ENCODE measurements around the gene E2F8.

The E2F8 gene

DNA sequence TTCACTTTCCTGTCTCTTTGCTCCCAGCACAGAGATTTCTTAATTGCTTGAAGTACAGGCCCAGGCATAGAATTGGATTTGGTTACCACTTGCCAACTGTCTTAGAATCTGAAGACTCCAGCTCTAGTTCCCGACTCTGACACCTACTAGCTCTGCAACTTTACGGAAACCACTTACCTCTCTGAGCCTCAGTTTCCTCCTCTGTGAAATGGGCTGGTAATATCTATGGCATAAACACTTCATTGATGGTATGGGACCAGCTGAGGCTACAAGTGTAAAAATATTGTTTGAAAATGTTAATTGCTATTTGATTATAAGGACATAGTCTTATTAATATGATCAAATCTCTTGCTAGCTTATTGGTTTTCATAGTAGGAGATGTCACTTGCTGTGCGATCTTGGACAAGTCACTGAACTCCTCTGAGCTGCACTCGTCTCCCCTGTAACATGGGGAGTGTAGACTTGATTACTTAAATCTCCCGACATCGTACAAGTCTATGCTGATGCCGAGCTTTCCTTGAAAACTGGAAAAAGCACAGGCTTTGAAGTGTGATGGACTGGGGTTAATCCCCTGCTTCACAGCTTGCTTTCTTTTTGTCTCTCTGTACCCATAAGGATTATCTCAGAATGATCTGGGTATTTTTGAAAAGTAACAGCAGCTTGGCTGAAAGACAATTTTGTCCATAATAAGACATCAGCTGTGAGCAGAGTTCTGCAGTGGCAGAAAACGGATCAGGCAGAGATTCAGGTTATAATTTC is 11.8 kb upstream of the E2F8 start:
- DNase-seq (ENCODE audit: low read depth in 2 of 3, low spot score in 1 of 3) = no peak

DNA sequence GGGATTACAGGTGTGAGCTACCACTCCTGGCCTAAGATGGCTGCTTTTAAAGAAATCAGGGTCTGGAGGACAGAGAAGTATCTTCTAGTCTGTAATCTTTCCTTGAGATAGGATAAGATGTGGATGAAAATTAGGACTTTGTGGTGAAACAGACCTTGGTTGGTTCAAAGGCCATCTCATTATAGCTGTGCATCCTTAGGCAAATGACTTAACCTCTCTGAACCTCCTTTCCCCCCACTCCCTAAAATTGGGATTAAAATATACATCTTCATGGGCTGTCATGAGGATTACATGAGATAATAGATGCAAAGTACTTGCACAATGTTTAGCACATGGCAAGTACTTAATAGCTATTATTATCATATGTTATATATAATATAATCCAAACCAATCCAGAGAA is 10.8 kb upstream of the E2F8 start:
- no peak for DNase-seq (ENCODE audit: low read depth in 2 of 3, low spot score in 1 of 3)

DNA sequence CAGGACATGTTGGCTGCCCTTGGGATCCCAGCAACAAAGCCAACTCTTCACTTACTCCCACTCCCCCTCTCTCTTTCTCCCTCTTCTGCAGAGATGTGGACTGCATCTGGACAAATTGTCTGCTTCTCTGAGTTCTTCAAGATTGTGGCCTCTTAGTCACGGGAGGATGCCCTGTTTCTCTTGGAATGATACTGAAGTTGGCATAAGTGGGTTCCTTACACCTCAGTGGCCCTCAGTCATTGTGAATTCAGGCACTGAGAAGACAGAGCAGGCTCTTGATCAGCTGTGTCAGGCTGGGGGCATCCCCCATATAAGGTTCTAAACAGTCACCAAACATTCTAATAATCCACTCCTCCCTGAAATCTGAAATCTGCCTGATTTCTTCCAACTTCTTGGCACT is 6.1 kb upstream of the E2F8 start:
- DNase-seq (ENCODE audit: low read depth in 2 of 3, low spot score in 1 of 3) = no peak

DNA sequence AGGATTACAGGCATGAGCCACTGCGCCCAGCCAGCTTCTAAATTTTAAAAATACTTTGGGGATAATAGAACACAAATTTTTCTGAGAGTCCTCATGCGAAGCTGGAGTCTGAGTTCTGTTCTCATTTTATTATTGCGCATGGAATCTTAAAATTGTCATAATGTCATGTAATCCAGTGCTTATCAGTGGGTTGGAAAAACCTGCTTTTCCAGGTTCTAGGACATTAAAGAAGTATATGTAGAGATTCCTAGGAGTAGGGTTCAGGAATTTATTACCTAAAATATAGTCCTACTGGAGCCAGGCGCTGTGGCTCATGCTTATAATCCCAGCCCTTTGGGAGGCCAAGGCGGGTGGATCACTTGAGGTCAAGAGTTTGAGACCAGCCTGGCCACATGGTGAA is 4.6 kb upstream of the E2F8 start:
- no peak for DNase-seq (ENCODE audit: low read depth in 2 of 3, low spot score in 1 of 3)

DNA sequence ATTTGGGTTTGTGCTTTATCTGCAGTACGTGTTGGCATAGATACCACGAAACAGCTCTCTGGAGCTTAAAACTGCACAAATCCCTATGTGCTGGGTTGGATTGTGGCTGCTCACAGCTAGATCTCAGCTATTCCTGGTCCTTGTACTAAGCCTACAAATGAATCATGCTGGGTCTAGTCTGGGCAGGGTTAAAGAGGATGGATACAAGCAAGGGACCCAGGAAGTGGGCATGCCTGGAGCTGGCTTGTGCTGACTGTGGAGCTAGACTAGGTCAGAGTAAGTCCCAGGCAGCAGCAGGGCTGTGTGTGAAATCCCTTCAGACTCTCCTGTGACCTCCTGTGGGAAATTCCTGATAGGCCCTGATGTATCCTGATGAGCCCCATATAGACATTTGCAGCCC is 3.9 kb upstream of the E2F8 start:
- DNase-seq (ENCODE audit: low read depth in 2 of 3, low spot score in 1 of 3) = no peak

DNA sequence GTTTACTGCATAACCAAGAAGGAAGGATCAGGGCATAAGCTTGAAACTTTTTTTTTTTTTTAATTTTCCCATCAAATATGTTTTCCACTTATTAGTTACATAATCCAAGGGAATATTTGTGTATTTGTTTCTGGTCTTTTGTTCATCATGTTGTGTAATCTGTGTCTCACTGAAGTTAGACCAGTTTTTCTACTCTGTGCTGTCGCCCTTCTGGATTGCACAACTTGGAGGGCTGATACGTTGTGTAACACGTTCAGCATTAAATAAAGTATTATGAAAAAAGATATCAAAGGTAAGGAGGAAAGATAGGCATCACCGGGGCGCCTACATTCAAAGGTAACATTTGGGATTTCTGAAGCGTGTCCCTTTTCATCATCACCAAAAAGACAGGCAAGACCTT is 3.3 kb upstream of the E2F8 start:
- no peak for DNase-seq (ENCODE audit: low read depth in 2 of 3, low spot score in 1 of 3)

DNA sequence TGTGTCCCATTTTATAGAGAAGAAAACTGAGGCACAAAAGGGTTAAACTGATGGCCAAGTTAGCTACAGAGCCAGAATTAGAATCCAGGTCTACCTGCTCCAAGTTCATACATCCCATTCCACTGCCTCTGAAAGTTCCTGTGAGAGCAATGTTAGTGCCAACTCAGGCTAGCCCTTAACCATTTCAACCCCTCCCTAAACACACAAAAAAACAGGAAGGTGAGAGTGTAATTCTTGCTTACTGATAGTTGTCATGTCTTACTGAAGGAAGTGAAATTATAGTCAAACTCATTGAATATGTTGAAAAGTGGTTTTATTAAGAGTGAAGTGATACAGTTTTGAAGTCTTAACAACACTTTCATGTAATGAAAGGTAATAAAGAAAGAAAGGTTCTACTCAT is 2.9 kb upstream of the E2F8 start:
- DNase-seq (ENCODE audit: low read depth in 2 of 3, low spot score in 1 of 3) = no peak

DNA sequence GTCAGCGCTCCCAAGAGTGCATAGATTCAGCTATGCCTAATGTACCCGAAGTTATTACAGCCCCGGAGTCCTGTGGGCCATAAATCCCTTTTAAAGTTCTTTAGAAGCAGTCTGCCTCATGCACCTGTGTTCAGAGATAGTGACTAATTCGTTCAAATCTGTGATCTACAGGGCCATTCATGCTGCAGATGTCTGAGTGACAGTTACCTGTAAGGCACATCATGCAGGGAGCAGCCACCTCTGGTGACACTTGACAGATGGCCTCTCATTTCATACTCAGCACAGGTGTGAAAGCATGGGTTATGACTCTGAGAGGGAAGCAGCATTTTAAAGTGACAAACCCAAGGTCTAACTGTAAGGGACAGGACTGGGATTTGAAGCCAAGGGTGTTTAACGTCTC is 2.4 kb upstream of the E2F8 start:
- no peak for DNase-seq (ENCODE audit: low read depth in 2 of 3, low spot score in 1 of 3)

DNA sequence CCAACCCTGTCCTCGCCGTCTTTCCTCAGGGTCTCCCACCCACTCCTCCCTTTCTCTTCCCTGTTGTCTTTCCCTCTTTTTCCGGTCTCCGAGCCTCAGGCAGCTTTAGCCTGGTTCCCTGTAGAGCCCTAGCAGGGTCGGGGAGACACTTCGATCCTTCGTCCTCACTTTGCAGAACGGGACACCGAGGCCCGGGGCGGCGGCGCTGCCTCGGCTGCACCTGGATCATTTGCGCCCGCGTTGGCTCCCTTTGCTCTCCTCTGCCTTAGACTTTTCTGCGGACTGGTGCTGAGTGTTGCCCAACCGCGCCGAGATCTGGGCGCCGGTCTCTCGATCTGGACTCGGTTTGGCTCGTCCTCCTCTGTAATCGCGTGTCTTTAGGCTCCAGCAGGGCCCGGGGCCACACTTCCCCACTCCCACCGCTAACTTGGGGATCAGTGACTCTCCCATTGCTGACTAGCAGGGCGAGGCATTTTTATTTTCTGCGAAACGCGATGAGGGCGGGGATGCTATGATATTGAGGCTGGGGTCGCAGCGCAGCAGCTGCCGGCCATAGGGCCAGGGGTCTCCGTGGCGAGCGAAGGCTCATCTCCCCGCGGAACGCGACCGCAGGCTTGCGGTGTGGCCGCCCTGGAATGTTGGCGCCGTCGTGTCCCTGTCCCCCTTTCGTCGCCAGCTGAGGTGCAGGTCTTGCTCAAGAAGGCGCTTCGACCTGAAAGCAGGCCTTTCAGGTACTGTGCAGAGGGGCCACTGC is 1.6 kb upstream of the E2F8 start:
- no peak for DNase-seq (ENCODE audit: low read depth in 2 of 3, low spot score in 1 of 3)

DNA sequence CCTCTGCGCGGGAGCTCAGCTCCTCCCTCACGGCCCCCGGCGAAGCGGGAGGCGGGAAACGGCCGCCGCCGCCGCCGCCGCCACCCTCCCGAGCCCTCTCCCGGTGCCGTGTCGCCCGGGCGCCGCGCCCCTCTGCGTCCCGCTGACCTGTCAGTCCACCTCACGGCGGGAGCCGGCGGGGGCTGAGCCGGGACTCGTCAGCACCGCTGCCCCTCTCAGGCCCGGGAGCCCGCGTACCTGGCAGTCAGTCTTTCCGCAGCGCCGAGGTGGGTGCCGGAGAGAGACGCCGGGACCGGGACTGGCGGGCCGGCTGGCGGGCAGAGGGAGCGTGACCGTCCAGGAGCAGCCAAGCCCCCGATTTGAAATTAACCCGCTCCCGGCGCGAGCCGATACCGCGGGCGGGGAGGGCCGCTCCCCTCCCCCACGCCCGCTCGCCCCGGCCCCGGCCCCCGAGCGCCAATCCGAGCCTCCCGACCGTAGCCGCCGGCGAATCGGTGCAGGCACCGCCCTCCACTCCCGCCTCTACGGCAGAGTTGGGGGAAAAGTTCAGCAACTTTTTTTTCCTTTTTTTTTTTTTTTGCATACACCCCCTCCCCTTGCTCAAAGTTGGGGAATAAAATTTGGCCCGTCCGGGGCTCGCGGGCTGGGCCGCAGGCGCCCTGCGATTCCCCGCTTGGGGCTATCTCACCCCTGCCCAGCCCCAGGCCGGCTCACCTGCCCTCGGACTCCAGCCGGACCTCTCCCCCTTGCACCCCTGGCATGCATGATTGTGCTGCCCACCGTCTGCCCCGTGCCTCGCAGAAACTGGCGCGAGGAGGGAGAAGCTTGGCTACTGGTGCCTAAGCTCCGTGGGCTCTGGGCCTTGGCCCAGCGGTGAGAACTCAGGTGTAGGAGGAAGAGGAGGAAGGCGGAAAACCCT is 774 bp upstream of the E2F8 start:
- DNase-seq (ENCODE audit: low read depth in 2 of 3, low spot score in 1 of 3) = peak; percentile 18 to 43 (median 32)

DNA sequence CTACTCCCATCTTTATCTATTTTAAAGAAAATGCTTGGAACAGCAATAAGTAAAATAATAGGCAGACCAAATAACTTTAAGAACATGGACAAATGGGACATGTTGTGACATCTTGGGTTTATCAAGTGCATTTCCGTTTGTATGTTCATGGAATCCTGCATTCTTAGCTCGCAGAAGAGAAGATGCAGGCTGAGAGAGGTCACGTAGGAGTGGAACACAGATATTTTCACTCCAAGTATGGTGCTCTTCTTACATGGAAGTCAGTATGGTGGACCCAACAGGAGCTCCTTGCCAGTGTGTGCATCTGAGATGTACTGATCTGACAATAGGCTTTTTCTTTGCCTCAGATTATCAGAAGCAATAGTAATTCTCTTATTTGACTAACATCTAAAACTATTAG is 1.7 kb downstream of the E2F8 start:
- no peak for DNase-seq (ENCODE audit: low read depth in 2 of 3, low spot score in 1 of 3)

DNA sequence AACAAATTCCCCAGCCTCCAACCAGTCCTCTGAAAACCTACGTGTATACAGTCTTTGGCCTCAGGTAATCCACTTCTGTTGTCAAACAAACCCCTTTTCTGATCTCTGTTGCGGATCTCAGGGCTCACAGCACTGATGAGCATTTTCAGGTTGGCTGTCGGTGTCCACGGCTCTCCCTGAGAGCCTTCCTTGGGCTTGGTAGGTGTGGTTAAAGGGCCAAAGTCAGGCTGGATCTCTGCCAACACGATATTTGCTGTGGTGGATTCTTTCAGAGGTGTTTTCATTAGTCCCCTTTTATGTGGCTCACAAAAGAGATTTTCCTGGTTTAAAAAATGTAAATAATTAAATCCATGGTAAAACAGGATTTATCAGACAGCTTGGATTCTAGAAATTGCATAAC is 2.9 kb downstream of the E2F8 start:
- DNase-seq (ENCODE audit: low read depth in 2 of 3, low spot score in 1 of 3) = no peak

DNA sequence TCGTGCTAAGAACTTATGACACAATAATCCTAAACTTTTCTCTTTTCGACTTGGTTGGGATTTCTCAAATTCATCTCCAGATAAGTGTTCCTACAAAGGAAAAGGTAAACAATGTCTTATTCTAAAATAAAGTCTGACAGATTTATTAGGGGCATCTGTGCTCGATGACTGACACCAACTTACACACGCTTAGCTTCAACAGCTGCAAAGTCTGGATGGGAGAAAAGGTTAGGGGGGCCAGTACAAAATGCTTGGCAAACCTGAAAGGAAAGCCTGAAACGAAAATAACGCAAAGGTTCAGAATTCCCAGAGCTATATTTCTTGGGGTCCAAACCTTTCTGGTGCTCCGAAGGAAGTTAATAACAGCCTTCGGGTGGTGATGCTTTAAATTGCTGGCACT is 3.4 kb downstream of the E2F8 start:
- DNase-seq (ENCODE audit: low read depth in 2 of 3, low spot score in 1 of 3) = no peak

DNA sequence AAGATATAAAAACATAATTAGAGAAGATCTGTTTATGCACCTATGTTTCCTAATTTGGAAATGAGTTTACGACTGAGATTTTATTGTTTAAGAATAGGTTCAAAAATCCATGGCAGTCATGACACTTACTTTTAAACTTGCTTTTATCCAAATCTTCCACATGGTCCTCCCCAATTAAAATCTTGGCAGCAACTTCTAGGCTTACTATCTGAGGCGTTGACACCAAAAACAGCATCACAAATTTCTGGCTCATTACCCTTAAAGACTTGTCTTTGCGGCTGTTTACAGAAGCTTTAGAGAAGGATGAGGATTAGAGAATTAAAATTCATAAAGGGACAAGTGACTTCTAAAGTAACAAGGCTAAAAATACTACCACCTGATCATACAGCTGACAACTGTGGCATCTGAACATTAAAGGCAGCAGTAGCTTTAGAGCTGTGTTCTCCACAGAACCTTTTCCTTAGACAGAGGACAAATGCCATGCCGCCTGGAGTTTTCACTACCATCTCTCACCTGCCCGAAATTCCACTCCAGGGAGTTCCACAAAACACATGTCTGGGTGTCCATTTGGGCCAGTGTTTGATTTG is 6.4 kb downstream of the E2F8 start:
- no peak for DNase-seq (ENCODE audit: low read depth in 2 of 3, low spot score in 1 of 3)

DNA sequence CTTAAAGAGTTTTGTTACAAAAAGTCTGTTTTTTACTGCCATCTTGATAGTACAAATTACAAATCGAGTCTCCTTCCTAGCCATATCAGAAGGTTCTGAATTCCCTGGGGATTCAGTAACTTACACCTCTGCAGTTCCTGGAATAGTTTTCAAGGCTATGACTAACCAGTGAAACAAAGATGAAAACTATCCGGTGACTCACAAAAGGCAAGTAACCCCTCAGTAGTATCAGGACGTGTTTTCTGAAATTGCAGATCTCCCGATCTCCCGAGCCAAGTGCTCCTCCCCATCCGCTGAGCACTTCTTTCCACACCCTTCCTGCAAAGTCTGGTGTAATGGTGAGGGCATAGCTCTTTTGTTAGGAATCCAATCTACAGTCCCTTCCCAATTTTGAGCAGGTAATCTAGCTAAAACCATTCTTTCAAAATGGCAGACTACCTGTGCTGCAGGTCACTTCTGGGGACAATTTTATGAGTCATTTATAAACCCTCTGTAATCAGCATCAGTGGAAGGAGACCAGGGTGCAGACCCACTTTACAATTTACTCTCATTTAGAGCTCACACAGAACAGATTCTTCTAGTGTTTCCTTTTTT is 7.7 kb downstream of the E2F8 start:
- DNase-seq (ENCODE audit: low read depth in 2 of 3, low spot score in 1 of 3) = no peak

DNA sequence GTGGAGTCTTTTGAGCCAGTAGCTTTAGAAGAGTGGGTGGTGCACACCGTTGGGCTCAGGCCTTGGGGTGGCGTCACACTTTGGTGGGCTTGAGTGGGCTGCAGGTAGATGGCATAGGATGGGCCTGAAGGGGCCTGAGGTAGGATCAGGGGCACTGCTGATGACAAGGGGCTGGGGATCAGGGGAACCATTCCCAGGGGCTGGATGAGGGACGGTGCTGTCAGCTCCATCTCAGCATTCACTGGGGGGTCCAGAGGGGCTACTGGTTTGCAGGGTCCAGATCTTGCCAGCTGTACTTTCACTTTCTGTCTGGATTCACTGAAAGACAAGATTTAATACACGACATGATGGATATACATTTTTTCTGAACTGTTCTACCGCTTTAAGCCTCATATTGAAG is 11.1 kb downstream of the E2F8 start:
- no peak for DNase-seq (ENCODE audit: low read depth in 2 of 3, low spot score in 1 of 3)

DNA sequence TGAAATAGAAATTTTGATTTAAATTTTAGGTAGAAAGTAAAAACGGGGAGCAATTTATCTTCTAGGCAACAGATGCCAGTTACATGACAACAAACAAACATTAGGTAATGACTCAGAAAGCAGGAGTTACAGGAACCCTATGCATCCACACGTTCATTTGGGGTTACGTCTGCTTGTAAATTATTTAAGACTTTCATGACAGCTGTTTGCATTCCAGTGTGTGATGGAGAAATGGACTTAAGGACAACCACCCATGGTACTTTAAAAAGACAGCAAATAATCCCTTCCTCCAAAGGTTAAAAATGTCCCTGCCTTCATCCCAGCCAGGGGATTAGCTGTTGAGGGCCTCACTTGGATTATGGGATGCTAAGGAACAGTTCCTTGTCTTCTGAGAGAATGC is 11.8 kb downstream of the E2F8 start:
- DNase-seq (ENCODE audit: low read depth in 2 of 3, low spot score in 1 of 3) = no peak

DNA sequence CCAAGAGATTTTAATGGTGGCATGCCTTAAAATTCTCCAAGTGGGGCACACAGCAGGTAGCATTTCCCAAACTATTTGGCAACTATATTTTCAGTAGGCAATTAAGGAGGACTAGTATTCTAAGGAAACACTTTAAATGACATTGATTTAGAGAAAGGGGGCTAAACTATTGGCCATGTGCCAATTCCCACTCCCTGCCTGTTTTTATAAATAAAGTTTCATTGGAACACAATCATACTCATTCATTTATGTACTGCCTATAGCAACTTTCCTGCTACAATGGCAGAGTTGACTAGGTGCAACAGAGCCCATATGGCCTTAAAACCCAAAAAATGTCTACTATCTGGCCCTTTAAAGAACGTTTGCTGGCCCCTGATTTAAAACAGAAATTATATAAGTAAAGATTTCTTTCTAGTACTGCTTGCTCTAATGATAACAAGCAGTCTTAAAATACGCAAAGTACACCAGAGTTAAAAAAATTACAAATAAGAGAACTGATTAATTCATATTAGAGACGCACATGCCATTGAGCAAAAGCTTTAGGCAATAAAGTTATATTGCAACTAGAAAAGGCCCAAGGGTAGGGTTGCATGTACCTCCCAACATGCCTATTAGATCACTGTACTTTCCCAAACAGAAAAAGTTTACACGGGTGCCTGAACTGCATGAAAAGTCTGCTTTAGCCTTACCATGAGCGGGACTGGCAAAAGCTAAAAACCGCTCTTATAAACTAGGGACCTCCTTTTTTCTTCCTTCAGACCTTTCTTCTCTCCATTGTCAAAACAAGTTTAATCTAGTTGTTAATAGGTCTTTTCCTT is 14.2 kb downstream of the E2F8 start:
- no peak for DNase-seq (ENCODE audit: low read depth in 2 of 3, low spot score in 1 of 3)

DNA sequence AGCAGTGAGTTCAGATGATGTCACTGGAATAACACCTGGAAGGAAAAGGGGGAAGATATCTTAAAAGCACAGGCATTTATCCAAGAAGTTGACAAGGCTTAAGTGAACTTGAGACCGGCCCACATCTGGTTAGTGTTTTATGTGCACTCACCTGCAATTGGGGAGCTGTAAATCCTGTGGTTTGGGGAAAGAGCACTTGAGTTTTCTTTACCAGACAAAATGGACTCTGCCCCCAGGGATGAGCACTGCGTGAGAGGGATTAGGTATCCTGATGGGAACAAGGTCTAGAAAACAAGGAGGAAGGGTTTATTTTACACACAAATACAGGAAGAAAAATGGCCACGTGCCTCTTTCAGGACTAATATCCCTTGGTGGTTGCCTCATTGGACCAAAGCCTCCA is 15.2 kb downstream of the E2F8 start:
- no peak for DNase-seq (ENCODE audit: low read depth in 2 of 3, low spot score in 1 of 3)

DNA sequence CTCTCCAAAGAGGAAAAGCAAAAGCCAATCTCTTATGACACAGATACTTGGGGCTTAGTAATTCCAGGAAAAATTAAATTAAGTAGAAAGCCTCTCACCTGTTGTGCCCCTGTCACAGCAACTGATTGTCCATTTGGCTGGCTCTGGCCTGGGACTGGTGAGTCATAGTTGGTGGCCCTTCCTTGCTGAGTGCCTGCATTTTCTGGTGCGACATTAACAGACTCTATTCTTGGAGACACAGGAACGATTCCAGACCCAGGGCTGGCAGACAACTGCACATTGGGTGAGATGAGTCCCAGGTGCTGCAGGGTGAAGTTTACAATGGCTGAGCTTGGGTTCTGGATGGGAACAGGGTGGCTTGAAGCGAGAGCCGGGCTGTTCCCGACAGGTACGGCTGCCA is 15.6 kb downstream of the E2F8 start:
- DNase-seq (ENCODE audit: low read depth in 2 of 3, low spot score in 1 of 3) = no peak
